GM23248 (cell line): ENCODE measurements around the gene CD7. TPM values are rescaled to one million over a fixed set of nuclear protein-coding genes. Genes with fewer than 3 reads are reported as not detected.

Experiments used
- DNase-seq: peaks from one replicate; pipeline ENCODE4 v3.0.0-alpha.2; 2015
- H2AFZ ChIP-seq: fragments of 200-600 bp; sonication (generic); 2 replicates; pipeline ENCODE4 v1.6.1; 2016; ENCODE audit warnings: antibody characterized with exemption
- H3F3A ChIP-seq: fragments of 200-600 bp; sonication (generic); 2 replicates; pipeline ENCODE4 v1.6.1; 2016; ENCODE audit warnings: mild to moderate bottlenecking, antibody characterized with exemption, mixed run types; ENCODE audit not compliant: insufficient read depth
- H3K27ac ChIP-seq: fragments of 200-600 bp; sonication (generic); 2 replicates; pipeline ENCODE4 v1.5.1; 2016; ENCODE audit warnings: mild to moderate bottlenecking
- H3K27me3 ChIP-seq: fragments of 200-600 bp; sonication (generic); replicated peaks from 2 replicates; pipeline ENCODE4 v1.6.1; 2016; ENCODE audit warnings: mild to moderate bottlenecking; ENCODE audit not compliant: insufficient read depth
- H3K36me3 ChIP-seq: fragments of 200-600 bp; sonication (generic); 2 replicates; pipeline ENCODE4 v1.6.1; 2016; ENCODE audit warnings: low read depth, mild to moderate bottlenecking
- H3K4me1 ChIP-seq: fragments of 200-600 bp; sonication (generic); 2 replicates; pipeline ENCODE4 v1.6.1; 2016; ENCODE audit warnings: mild to moderate bottlenecking; ENCODE audit not compliant: insufficient read depth
- H3K4me2 ChIP-seq: fragments of 200-600 bp; sonication (generic); one replicate; pipeline ENCODE4 v1.6.1; 2016; ENCODE audit warnings: mild to moderate bottlenecking; ENCODE audit not compliant: unreplicated experiment
- H3K4me3 ChIP-seq: fragments of 200-600 bp; sonication (generic); 2 replicates; pipeline ENCODE4 v1.5.1; 2016; ENCODE audit warnings: mild to moderate bottlenecking
- H3K79me2 ChIP-seq: fragments of 200-600 bp; sonication (generic); 2 replicates; pipeline ENCODE4 v1.6.1; 2016; ENCODE audit warnings: mild to moderate bottlenecking; ENCODE audit not compliant: insufficient read depth
- H3K9ac ChIP-seq: fragments of 200-600 bp; sonication (generic); 2 replicates; pipeline ENCODE4 v1.6.1; 2016; ENCODE audit warnings: mild to moderate bottlenecking
- H3K9me2 ChIP-seq: fragments of 200-600 bp; sonication (generic); 2 replicates; pipeline ENCODE4 v1.6.1; 2016; ENCODE audit warnings: mixed run types, mild to moderate bottlenecking, moderate library complexity; ENCODE audit not compliant: insufficient read depth
- H3K9me3 ChIP-seq: fragments of 200-600 bp; sonication (generic); one replicate; pipeline ENCODE4 v1.6.1; 2017; ENCODE audit warnings: low read depth
- H4K20me1 ChIP-seq: fragments of 200-600 bp; sonication (generic); 2 replicates; pipeline ENCODE4 v1.6.0; 2016; ENCODE audit not compliant: insufficient read depth
- EZH2 ChIP-seq: fragments of 200-600 bp; sonication (generic); IDR thresholded peaks from 2 replicates; pipeline ENCODE4 v1.6.1; 2018; ENCODE audit warnings: antibody characterized with exemption, mild to moderate bottlenecking; ENCODE audit not compliant: insufficient read depth, poor library complexity, severe bottlenecking
- EZH2phosphoT487 ChIP-seq: fragments of 200-600 bp; sonication (generic); IDR thresholded peaks from 2 replicates; pipeline ENCODE4 v1.6.1; 2018; ENCODE audit warnings: antibody characterized with exemption, moderate library complexity, mild to moderate bottlenecking, low read depth; ENCODE audit not compliant: insufficient read depth
- WGBS, 2 experiments: methylation state at CpG; one replicate each; pipeline ENCODE4 v1.1.6; 2015 to 2017; ENCODE audit warnings: low lambda C conversion rate in 2 of 2, low coverage in 1 of 2; ENCODE audit errors: missing lambda C conversion rate in 2 of 2; 5-methylcytosine and 5-hydroxymethylcytosine counted together
- in situ Hi-C: fragments of 300-500 bp; cut with MboI; formaldehyde crosslinking; loops from 2 replicates; pipeline ENCODE4 v1.15.0; 2020
- polyA plus RNA-seq: library from polyadenylated mRNA; unstranded; fragments of >200 nt; fragmentation: Nextera tagmentation; extraction: Ambion mirVana; gene quantifications from 2 replicates; pipeline ENCODE4 v1.2.1, GENCODE V29; 2016
- total RNA-seq: library from RNA; depleted of rRNA; stranded (reverse); fragments of >200 nt; shearing (Covaris generic); gene quantifications from 2 replicates; pipeline ENCODE4 v1.2.3, GENCODE V29; 2014

Gene CD7
- total and polyA plus RNA-seq, 2 experiments from 2014 or later = 0.22 to 0.23 TPM

DNA sequence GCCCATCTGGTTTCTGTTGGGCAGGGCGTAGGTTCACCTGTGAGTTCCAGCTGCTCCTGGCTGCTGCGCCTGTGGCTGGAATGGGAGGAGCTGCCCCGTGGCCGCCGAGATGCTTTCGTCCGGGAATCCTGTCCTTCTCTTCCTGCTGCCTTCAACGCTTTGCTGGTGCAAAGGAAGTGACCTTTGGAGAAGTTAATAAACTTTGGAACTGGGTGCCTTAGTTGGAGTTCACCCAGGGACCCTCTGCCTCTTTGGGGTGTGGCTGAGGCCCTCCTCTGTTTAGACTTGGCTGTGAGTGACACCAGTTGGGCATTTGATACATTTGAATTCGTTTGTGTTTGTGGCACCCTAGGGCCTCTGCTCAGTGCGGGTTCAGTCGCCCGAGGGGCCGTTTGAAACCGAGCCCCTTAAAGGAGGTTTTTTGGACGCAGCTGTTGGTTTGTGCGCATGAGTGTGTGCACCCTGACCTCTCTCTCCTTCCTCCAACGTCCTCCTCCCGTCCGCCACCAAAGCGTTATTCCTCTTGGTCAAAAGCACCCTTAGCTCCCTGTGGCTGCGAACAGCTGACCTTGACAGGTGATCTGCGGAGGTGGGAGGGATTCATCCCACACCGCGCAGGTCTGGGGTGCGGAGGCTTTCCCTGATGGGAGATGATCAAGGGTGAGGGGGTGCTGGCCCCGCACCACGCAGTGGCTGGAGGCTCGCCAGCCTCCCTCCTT is 25.1 kb upstream of the CD7 start:
- H3K9me3 ChIP-seq = no peaks in the 10 kb centered on the region
- no peak for DNase-seq
- peaks cover 5% of the 10 kb centered on the region; the same call in 1 of the 2 replicates for H3K4me1 ChIP-seq
- no peaks in the 10 kb centered on the region for H3K27me3 ChIP-seq
- no peaks in the 10 kb centered on the region for H3F3A ChIP-seq
- in situ Hi-C loops = no loop called here
- H3K9ac ChIP-seq = no peak overlapping the region
- H2AFZ ChIP-seq = no peak overlapping the region
- no peak overlapping the region for H3K4me3 ChIP-seq
- no peaks in the 10 kb centered on the region for H4K20me1 ChIP-seq
- no peak overlapping the region for H3K27ac ChIP-seq
- no peaks in the 10 kb centered on the region for H3K36me3 ChIP-seq
- H3K9me2 ChIP-seq = no peaks in the 10 kb centered on the region
- no peak overlapping the region for H3K4me2 ChIP-seq
- H3K79me2 ChIP-seq = no peaks in the 10 kb centered on the region
- TF ChIP-seq EZH2phosphoT487 (no peak), EZH2 (no peak)
- whole genome bisulfite sequencing, 2 experiments = 83 to 85% methylated on average over 25 to 28 of the region's 28 CpGs

DNA sequence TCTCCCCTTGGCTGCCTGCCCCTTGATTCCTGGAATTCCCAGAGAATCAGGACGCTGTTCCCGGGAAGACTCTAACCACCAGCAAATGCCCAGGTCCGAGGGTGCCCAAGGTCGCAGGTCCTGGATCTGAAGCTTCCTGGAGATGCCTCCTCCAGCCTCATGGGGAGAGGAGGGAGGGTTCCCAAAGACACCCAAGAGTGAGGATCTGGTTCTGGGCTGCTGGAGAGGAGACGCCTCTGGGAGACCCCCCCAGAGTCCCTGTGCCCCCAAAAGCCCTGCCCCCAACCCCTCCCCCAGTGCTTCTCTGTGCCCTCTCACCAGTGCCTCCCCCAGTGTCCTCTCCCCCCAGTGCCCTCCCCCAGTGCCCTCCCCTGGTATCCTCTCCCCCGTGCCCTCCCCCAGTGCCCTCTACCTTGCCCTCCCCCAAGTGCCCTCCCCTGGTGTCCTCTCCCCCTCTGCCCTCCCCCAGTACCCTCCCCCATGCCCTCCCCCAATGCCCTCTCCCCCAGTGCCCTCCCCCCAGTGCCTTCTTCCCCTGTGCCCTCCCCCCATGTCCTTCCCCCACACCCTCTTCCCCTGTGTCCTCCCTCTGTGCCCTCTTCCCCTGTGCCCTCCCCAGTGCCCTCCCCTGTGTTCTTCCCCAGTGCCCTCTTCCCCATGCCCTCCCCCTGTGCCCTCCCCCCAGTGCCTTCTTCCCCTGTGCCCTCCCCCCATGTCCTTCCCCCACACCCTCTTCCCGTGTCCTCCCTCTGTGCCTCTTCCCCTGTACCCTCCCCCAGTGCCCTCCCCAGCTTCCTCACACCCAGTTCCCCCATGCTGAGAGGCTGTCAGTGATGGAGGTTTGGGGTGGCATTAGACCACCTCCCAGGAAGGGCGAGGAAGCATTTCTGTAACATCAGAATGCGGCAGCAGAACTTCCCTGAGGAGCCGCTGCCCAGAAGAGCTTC is 22.5 kb upstream of the CD7 start:
- TF ChIP-seq EZH2 (no peak), EZH2phosphoT487 (no peak)
- no peaks in the 10 kb centered on the region for H3K27me3 ChIP-seq
- H3K4me1 ChIP-seq = peaks cover 5% of the 10 kb centered on the region; the same call in 1 of the 2 replicates
- H3F3A ChIP-seq = no peaks in the 10 kb centered on the region
- peak overlapping the region; percentile 91 for H3K4me2 ChIP-seq
- peak overlapping the region; percentile 28 for H3K9ac ChIP-seq
- H3K9me3 ChIP-seq = no peaks in the 10 kb centered on the region
- no peaks in the 10 kb centered on the region for H4K20me1 ChIP-seq
- H3K36me3 ChIP-seq = no peaks in the 10 kb centered on the region
- H2AFZ ChIP-seq = peak overlapping the region; percentile 87
- DNase-seq = no peak
- 35 to 48% methylated on average over 8 to 10 of the region's 10 CpGs for WGBS, 2 experiments
- no peak overlapping the region for H3K27ac ChIP-seq
- H3K79me2 ChIP-seq = no peaks in the 10 kb centered on the region
- H3K4me3 ChIP-seq = peak overlapping the region; percentile 64
- in situ Hi-C loops = no loop called here
- no peaks in the 10 kb centered on the region for H3K9me2 ChIP-seq

DNA sequence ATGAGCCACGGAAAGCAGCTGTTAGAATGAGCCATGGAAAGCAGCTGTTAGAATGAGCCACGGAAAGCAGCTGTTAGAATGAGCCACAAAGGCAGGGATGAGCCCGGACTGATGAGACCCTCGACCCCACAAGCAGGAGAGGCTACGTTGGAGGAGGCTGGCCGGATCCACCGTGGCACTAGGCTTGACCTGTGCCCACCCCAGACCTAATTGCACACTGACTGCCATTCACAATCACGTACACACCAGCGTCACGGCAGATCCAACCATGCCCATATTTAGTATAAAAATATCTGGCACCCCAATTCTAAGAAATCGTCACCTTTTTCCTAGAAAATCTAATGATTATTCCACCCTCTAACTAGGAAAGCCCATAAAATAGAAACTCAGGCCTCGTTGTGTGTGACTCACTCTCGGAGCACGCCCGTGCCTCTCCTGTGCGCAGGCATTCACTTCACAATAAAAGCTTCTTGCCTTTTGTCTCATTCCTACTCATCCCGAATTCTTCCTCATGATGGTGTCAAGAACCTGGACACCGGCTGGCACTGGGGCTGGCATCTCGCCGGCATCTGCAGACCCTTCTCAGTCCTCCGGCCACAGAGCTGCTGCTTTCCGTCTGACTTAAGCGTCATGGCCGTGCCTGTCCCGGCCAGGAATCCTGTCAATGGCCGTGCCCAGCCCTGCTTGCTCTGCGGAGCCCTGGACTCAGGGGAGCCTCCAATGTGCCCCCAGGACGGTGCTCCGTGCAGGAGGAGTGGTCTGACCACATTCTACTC is 21.6 kb upstream of the CD7 start:
- no peak for TF ChIP-seq EZH2
- no peak for TF ChIP-seq EZH2phosphoT487
- Histone ChIP-seq H3K9me2 (no peaks in the 10 kb centered on the region), H3K79me2 (no peaks in the 10 kb centered on the region), H3K9ac (peak overlapping the region; percentile 28), H3K4me2 (peak overlapping the region; percentile 91), H3K36me3 (no peaks in the 10 kb centered on the region), H3K4me1 (peaks cover 5% of the 10 kb centered on the region; the same call in 1 of the 2 replicates), H2AFZ (peak overlapping the region; percentile 87), H4K20me1 (no peaks in the 10 kb centered on the region), H3K9me3 (no peaks in the 10 kb centered on the region), H3K4me3 (peak overlapping the region; percentile 64), H3F3A (no peaks in the 10 kb centered on the region), H3K27ac (no peak overlapping the region), H3K27me3 (no peaks in the 10 kb centered on the region)
- DNase-seq = peak; percentile 86
- WGBS, 2 experiments = 3 to 4% methylated on average over 29 of the region's 29 CpGs
- in situ Hi-C loops = no loop called here
